SK-N-SH treated with all-trans-retinoic acid at 6 μM for 48 hours (cell line): Measurements from ENCODE around the gene NTMT1.

Experiments used
- ATAC-seq: fragments of 200-7000 bp; cut with Tn5 transposase; 3 replicates; pipeline ENCODE4 v1.9.1; 2020; ENCODE audit warnings: mild to moderate bottlenecking, moderate library complexity
- ARNTL ChIP-seq: fragments of 450-650 bp; formaldehyde crosslinking; IDR thresholded peaks from 2 replicates; pipeline ENCODE4 v1.5.0; 2020; ENCODE audit warnings: low read depth, mild to moderate bottlenecking, moderate library complexity, borderline replicate concordance
- BACH2 ChIP-seq: fragments of 250-450 bp; sonication (Bioruptor Pico); IDR thresholded peaks from 2 replicates; pipeline ENCODE4 v1.9.0; 2021; ENCODE audit warnings: mild to moderate bottlenecking, borderline replicate concordance
- CSDC2 ChIP-seq: fragments of 250-450 bp; sonication (Bioruptor Pico); IDR thresholded peaks from 2 replicates; pipeline ENCODE4 v1.5.0; 2020; ENCODE audit warnings: mild to moderate bottlenecking, moderate library complexity
- CSRNP3 ChIP-seq: fragments of 250-450 bp; sonication (Bioruptor Pico); IDR thresholded peaks from 2 replicates; pipeline ENCODE4 v1.5.1; 2021; ENCODE audit warnings: mild to moderate bottlenecking, moderate library complexity
- ESRRG ChIP-seq: fragments of 250-450 bp; sonication (Bioruptor Pico); IDR thresholded peaks from 2 replicates; pipeline ENCODE4 v1.6.1; 2021; ENCODE audit warnings: mild to moderate bottlenecking
- GLIS3 ChIP-seq: fragments of 250-450 bp; sonication (Bioruptor Pico); IDR thresholded peaks from 2 replicates; pipeline ENCODE4 v1.5.0; 2020; ENCODE audit warnings: mild to moderate bottlenecking, moderate library complexity
- ISL1 ChIP-seq: fragments of 250-450 bp; sonication (Bioruptor Pico); IDR thresholded peaks from 2 replicates; pipeline ENCODE4 v2.1.2; 2022; ENCODE audit warnings: mild to moderate bottlenecking, moderate library complexity
- OSR1 ChIP-seq: fragments of 250-450 bp; sonication (Bioruptor Pico); IDR thresholded peaks from 2 replicates; pipeline ENCODE4 v1.8.0; 2022; ENCODE audit warnings: moderate library complexity, mild to moderate bottlenecking, inconsistent platforms
- PPARA ChIP-seq: fragments of 250-450 bp; sonication (Bioruptor Pico); IDR thresholded peaks from 2 replicates; pipeline ENCODE4 v1.5.0; 2020; ENCODE audit warnings: mild to moderate bottlenecking, borderline replicate concordance
- RARB ChIP-seq: fragments of 250-450 bp; sonication (Bioruptor Pico); IDR thresholded peaks from 2 replicates; pipeline ENCODE4 v1.8.0; 2021; ENCODE audit warnings: mild to moderate bottlenecking, moderate library complexity
- SNAI2 ChIP-seq: fragments of 250-450 bp; sonication (Bioruptor Pico); IDR thresholded peaks from 2 replicates; pipeline ENCODE4 v1.5.0; 2020; ENCODE audit warnings: mild to moderate bottlenecking, moderate library complexity
- TCF4 ChIP-seq: fragments of 250-450 bp; sonication (Bioruptor Pico); IDR thresholded peaks from 2 replicates; pipeline ENCODE4 v1.8.0; 2021; ENCODE audit warnings: mild to moderate bottlenecking, moderate library complexity, borderline replicate concordance
- TOX ChIP-seq: fragments of 250-450 bp; sonication (Bioruptor Pico); IDR thresholded peaks from 2 replicates; pipeline ENCODE4 v1.8.0; 2021; ENCODE audit warnings: mild to moderate bottlenecking, moderate library complexity, borderline replicate concordance
- TSHZ2 ChIP-seq: fragments of 250-450 bp; sonication (Bioruptor Pico); IDR thresholded peaks from 2 replicates; pipeline ENCODE4 v1.5.0; 2020; ENCODE audit warnings: mild to moderate bottlenecking, moderate library complexity
- ZC3H10 ChIP-seq: fragments of 250-450 bp; sonication (Bioruptor Pico); IDR thresholded peaks from 2 replicates; pipeline ENCODE4 v1.5.1; 2021; ENCODE audit warnings: mild to moderate bottlenecking, moderate library complexity
- ZFP3 ChIP-seq: fragments of 250-450 bp; sonication (Bioruptor Pico); IDR thresholded peaks from 2 replicates; pipeline ENCODE4 v1.5.0; 2020; ENCODE audit warnings: mild to moderate bottlenecking, moderate library complexity
- ZFP30 ChIP-seq: fragments of 450-650 bp; formaldehyde crosslinking; IDR thresholded peaks from 2 replicates; pipeline ENCODE4 v1.5.0; 2022; ENCODE audit warnings: mild to moderate bottlenecking, moderate library complexity
- ZNF565 ChIP-seq: fragments of 450-650 bp; formaldehyde crosslinking; conservative IDR thresholded peaks from 2 replicates; pipeline ENCODE4 v1.5.0; 2020; ENCODE audit warnings: low read depth, mild to moderate bottlenecking, moderate library complexity
- ZNF70 ChIP-seq: fragments of 450-650 bp; formaldehyde crosslinking; IDR thresholded peaks from 2 replicates; pipeline ENCODE4 v1.5.0; 2020; ENCODE audit warnings: mild to moderate bottlenecking, moderate library complexity
- ZNF8 ChIP-seq: fragments of 450-650 bp; formaldehyde crosslinking; IDR thresholded peaks from 2 replicates; pipeline ENCODE4 v1.5.0; 2020; ENCODE audit warnings: mild to moderate bottlenecking, moderate library complexity
- TF ChIP-seq, protein P1 (sequence below): fragments of 250-450 bp; sonication (Bioruptor Pico); IDR thresholded peaks from 2 replicates; pipeline ENCODE4 v1.8.0; 2021; ENCODE audit warnings: low read depth, mild to moderate bottlenecking, moderate library complexity, borderline replicate concordance
- TF ChIP-seq, protein P2 (sequence below): fragments of 250-450 bp; sonication (Bioruptor Pico); IDR thresholded peaks from 2 replicates; pipeline ENCODE4 v1.5.1; 2020; ENCODE audit warnings: low read depth, mild to moderate bottlenecking, moderate library complexity

NTMT1 gene

GRCh38 chr9:129614932-129615331, 11.0 kb upstream of the NTMT1 start:
- ATAC-seq = no peak
- TF ChIP-seq BACH2 (CRISPR knock-in tag) = no peak
- no peak for TF ChIP-seq CSRNP3 (CRISPR knock-in tag)
- TF ChIP-seq CSDC2 (CRISPR knock-in tag) = no peak
- no peak for TF ChIP-seq TOX (CRISPR knock-in tag)
- no peak for TF ChIP-seq ZFP30 (CRISPR knock-in tag)
- TF ChIP-seq ISL1 (CRISPR knock-in tag) = no peak
- no peak for TF ChIP-seq SNAI2 (CRISPR knock-in tag)
- no peak for TF ChIP-seq ZFP3
- TF ChIP-seq ZNF565 (CRISPR knock-in tag) = no peak
- no peak for TF ChIP-seq ESRRG (CRISPR knock-in tag)
- TF ChIP-seq PPARA = no peak
- TF ChIP-seq ZNF8 (CRISPR knock-in tag) = no peak
- TF ChIP-seq ZNF70 (CRISPR knock-in tag) = no peak
- no peak for TF ChIP-seq TCF4
- TF ChIP-seq, protein P1, sequence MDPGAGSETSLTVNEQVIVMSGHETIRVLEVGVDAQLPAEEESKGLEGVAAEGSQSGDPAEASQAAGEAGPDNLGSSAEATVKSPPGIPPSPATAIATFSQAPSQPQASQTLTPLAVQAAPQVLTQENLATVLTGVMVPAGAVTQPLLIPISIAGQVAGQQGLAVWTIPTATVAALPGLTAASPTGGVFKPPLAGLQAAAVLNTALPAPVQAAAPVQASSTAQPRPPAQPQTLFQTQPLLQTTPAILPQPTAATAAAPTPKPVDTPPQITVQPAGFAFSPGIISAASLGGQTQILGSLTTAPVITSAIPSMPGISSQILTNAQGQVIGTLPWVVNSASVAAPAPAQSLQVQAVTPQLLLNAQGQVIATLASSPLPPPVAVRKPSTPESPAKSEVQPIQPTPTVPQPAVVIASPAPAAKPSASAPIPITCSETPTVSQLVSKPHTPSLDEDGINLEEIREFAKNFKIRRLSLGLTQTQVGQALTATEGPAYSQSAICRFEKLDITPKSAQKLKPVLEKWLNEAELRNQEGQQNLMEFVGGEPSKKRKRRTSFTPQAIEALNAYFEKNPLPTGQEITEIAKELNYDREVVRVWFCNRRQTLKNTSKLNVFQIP (CRISPR knock-in tag) = no peak
- no peak for TF ChIP-seq TSHZ2
- TF ChIP-seq, protein P2, sequence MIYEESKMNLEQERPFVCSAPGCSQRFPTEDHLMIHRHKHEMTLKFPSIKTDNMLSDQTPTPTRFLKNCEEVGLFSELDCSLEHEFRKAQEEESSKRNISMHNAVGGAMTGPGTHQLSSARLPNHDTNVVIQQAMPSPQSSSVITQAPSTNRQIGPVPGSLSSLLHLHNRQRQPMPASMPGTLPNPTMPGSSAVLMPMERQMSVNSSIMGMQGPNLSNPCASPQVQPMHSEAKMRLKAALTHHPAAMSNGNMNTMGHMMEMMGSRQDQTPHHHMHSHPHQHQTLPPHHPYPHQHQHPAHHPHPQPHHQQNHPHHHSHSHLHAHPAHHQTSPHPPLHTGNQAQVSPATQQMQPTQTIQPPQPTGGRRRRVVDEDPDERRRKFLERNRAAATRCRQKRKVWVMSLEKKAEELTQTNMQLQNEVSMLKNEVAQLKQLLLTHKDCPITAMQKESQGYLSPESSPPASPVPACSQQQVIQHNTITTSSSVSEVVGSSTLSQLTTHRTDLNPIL (CRISPR knock-in tag) = no peak
- no peak for TF ChIP-seq OSR1 (CRISPR knock-in tag)
- no peak for TF ChIP-seq ARNTL

GRCh38 chr9:129615407-129616285, 10.3 kb upstream of the NTMT1 start:
- TF ChIP-seq TCF4 = no peak
- no peak for TF ChIP-seq ZNF70 (CRISPR knock-in tag)
- TF ChIP-seq ZFP3 = no peak
- TF ChIP-seq, protein P2 (CRISPR knock-in tag) = no peak
- no peak for TF ChIP-seq ZC3H10 (CRISPR knock-in tag)
- no peak for TF ChIP-seq TOX (CRISPR knock-in tag)
- no peak for TF ChIP-seq RARB
- no peak for TF ChIP-seq ARNTL
- no peak for TF ChIP-seq ZNF565 (CRISPR knock-in tag)
- no peak for TF ChIP-seq GLIS3 (CRISPR knock-in tag)
- no peak for TF ChIP-seq CSDC2 (CRISPR knock-in tag)
- no peak for TF ChIP-seq ESRRG (CRISPR knock-in tag)
- ATAC-seq = no peak

GRCh38 chr9:129617167-129617566, 8.8 kb upstream of the NTMT1 start:
- peak; percentile 84 for ATAC-seq
- no peak for TF ChIP-seq CSRNP3 (CRISPR knock-in tag)
- TF ChIP-seq ZNF8 (CRISPR knock-in tag) = no peak
- TF ChIP-seq ZNF70 (CRISPR knock-in tag) = no peak
- no peak for TF ChIP-seq RARB
- TF ChIP-seq, protein P2 (CRISPR knock-in tag) = no peak
- TF ChIP-seq, protein P1 (CRISPR knock-in tag) = no peak
- TF ChIP-seq PPARA = no peak
- no peak for TF ChIP-seq ZFP30 (CRISPR knock-in tag)
- TF ChIP-seq TCF4 = no peak
